ENCODE measurements around the gene CDKN1C.

GRCh38 chr11:2889362-2890273 lies 4.0 kb upstream of the CDKN1C start:
- TF ChIP-seq ZNF580 (tag by site-specific recombination; IDR thresholded peaks at IDR 0.05), result no peak
- TF ChIP-seq ZNF626 (tag by site-specific recombination; IDR thresholded peaks at IDR 0.05), result no peak
- no peak for TF ChIP-seq ZNF354C (tag by site-specific recombination; IDR thresholded peaks at IDR 0.05; ENCODE audit: borderline replicate concordance, low read depth)
